GM19463 (cell line): ENCODE measurements around the gene RNF180.
"Not testable (repeated sequence)": the region's sequence is repeated elsewhere in the genome, so short reads cannot be mapped to it uniquely, and the experiment has no call there.

Experiments
- ATAC-seq: cut with Tn5 transposase; IDR thresholded peaks from one replicate; pipeline ENCODE4 v1.9.1; 2021; ENCODE audit warnings: mild to moderate bottlenecking, moderate library complexity; ENCODE audit not compliant: unreplicated experiment

RNF180 gene

GRCh38 chr5:64260756-64261155 is 95.1 kb downstream of the RNF180 start:
- no peak for ATAC-seq

- ATAC-seq: no peak
Observed at GRCh38 chr5:64269164-64269563, 103.5 kb downstream of the RNF180 start.

GRCh38 chr5:64273276-64273675 is 107.6 kb downstream of the RNF180 start:
- no peak for ATAC-seq

GRCh38 chr5:64285188-64286130 is 119.8 kb downstream of the RNF180 start:
- ATAC-seq: no peak

- no peak for ATAC-seq
Observed at GRCh38 chr5:64286381-64286780, 120.7 kb downstream of the RNF180 start.

- ATAC-seq: not testable (repeated sequence)
Observed at GRCh38 chr5:64288496-64288895, 122.9 kb downstream of the RNF180 start.

- no peak for ATAC-seq
Observed at GRCh38 chr5:64292611-64293215, 127.1 kb downstream of the RNF180 start.

- ATAC-seq: no peak
Observed at GRCh38 chr5:64295101-64295500, 129.5 kb downstream of the RNF180 start.

GRCh38 chr5:64298586-64298985 is 132.9 kb downstream of the RNF180 start:
- no peak for ATAC-seq

GRCh38 chr5:64299805-64300204 is 134.2 kb downstream of the RNF180 start:
- no peak for ATAC-seq

- ATAC-seq: no peak
Observed at GRCh38 chr5:64301566-64301965, 135.9 kb downstream of the RNF180 start.

GRCh38 chr5:64308135-64308534 is 142.5 kb downstream of the RNF180 start:
- no peak for ATAC-seq

GRCh38 chr5:64312491-64312890 is 146.8 kb downstream of the RNF180 start:
- ATAC-seq: no peak

- ATAC-seq: no peak
Observed at GRCh38 chr5:64315778-64316177, 150.1 kb downstream of the RNF180 start.

- ATAC-seq: no peak
Observed at GRCh38 chr5:64318175-64318574, 152.5 kb downstream of the RNF180 start.

- no peak for ATAC-seq
Observed at GRCh38 chr5:64323591-64323990, 157.9 kb downstream of the RNF180 start.

- ATAC-seq: no peak
Observed at GRCh38 chr5:64330728-64331231, 165.1 kb downstream of the RNF180 start.

GRCh38 chr5:64331597-64332277 is 166.1 kb downstream of the RNF180 start:
- ATAC-seq: no peak

- ATAC-seq: no peak
Observed at GRCh38 chr5:64333886-64334285, 168.2 kb downstream of the RNF180 start.

GRCh38 chr5:64339769-64340168 is 174.1 kb downstream of the RNF180 start:
- ATAC-seq: no peak

GRCh38 chr5:64340293-64340692 is 174.7 kb downstream of the RNF180 start:
- no peak for ATAC-seq
